Fibroblast of lung (primary cell): ENCODE measurements around the gene RXRA.

Experiments used
- CTCF ChIP-seq, 2 donors: IDR thresholded peaks in 1 of 2; conservative IDR thresholded peaks in 1 of 2; 1 replicate in 1 of 2; 2 replicates in 1 of 2; pipeline ENCODE4 v1.5.1; 2011 to 2012; ENCODE audit warnings: low read length in 2 of 2, control low read depth in 1 of 2, inconsistent platforms in 1 of 2, low read depth in 1 of 2, mild to moderate bottlenecking in 1 of 2
- EZH2 ChIP-seq: IDR thresholded peaks from 2 replicates; pipeline ENCODE4 v1.5.1; 2012; ENCODE audit warnings: low read length, control low read depth, mild to moderate bottlenecking; ENCODE audit errors: missing control alignments

DNA sequence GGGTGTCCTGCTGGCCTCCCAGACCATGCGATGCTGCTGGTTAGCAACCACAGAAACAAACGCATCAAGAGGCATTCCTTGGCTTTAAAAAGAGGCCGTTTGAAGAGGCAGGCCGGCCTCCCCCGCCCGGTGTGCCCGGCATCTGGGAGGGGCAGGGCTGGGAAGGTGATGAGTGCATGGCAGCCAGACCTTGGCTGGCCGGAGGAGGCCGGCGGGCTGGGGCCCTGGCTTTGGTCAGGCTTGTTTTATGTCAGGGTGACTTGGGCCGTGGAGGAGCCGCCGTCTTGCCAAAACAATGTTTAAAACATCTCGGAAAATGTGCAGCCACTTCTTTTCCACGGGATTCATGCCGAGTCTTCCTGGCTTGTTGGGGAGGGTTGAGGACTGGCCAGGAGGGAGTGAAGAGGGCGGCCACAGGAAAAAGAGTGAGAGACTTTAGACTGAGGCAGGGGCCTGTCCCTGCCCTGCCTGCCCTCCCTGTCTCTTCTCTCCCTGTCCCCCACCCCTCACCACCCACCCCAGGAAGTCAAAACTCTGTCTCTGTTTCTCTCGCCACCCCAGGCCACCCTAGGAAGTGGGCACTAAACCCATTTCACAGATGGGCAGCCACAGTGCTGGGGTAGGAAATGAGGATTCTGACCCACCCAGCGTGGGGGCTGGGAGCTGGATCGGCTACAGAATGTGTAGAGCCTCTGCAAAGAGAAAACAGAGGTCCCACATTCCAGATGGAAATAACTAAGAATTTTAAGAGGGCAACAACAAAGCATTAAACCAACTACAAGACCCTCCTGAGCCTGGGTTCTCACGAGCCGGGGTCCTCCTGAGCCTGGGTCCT, 143.0 kb downstream of the RXRA start:
- TF ChIP-seq CTCF (conservative IDR thresholded peaks at IDR 0.05 in 1 of 2, IDR thresholded peaks at IDR 0.05 in 1 of 2; ENCODE audit: low read depth in 1 of 2, low read length in 2 of 2) (no peak), EZH2 (no peak)
